ENCODE measurements around the gene LY6G5B. TPM values are rescaled to one million over a fixed set of nuclear protein-coding genes. Genes with fewer than 3 reads are reported as not detected.

LY6G5B gene
- total RNA-seq, result 1 to 10 TPM; 4.4 to 9.0 TPM

- no peak for TF ChIP-seq CTCF (IDR thresholded peaks at IDR 0.05)
- Histone ChIP-seq H3K36me3 (peaks cover 29% of the 10 kb centered on the region), H3K9ac (ENCODE audit: low read depth in 2 of 2, low read length in 2 of 2) (no peak within 1 kb of the TSS), H3K27ac (no peak within 1 kb of the TSS), H3K27me3 (no peaks in the 10 kb centered on the region), H3K4me1 (peaks cover 6% of the 10 kb centered on the region), H3K4me3 (no peak within 1 kb of the TSS), H3K9me3 (no peaks in the 10 kb centered on the region)
- no peak for DNase-seq
- intact Hi-C loops (cut with DNase I), result loop anchor here (10.0 kb wide), 2 partner anchors 215 to 285 kb away; partner anchors contain the start of genes NELFE and SKIC2
Observed at GRCh38 chr6:31669676-31670075, at the start of gene LY6G5B. LY6G5B (plus strand) TSS chr6:31669976; CDS start chr6:31670951, 975 bp downstream.

GRCh38 chr6:31620586-31621319 is 49.0 kb upstream of the LY6G5B start, which contains the start of gene PRRC2A:
PRRC2A (plus strand) TSS chr6:31620715; CDS start chr6:31622790, 2,075 bp downstream.
- H3K4me3 ChIP-seq, result peak within 1 kb of the TSS; percentile 68
- peaks cover 2% of the 10 kb centered on the region for H3K36me3 ChIP-seq
- H3K27ac ChIP-seq, result peak within 1 kb of the TSS; percentile 93
- DNase-seq, result peak; percentile 97
- H3K9ac ChIP-seq (ENCODE audit: low read depth in 2 of 2, low read length in 2 of 2), result peak within 1 kb of the TSS; percentile 90 to 98
- H3K4me1 ChIP-seq, result peaks cover 4% of the 10 kb centered on the region
- H3K27me3 ChIP-seq, result no peaks in the 10 kb centered on the region
- no peak for TF ChIP-seq CTCF (IDR thresholded peaks at IDR 0.05)
- H3K9me3 ChIP-seq, result no peaks in the 10 kb centered on the region
- intact Hi-C loops (cut with DNase I), result loop anchor here (5.0 kb wide), 1 partner anchor 37 kb away; the partner anchor contains the start of gene APOM

- peaks cover 9% of the 10 kb centered on the region for H3K36me3 ChIP-seq
- peak overlapping the region; percentile 90 to 98 for H3K9ac ChIP-seq (ENCODE audit: low read depth in 2 of 2, low read length in 2 of 2)
- intact Hi-C loops (cut with DNase I), result loop anchor here (5.0 kb wide), 1 partner anchor 36 kb away; the partner anchor contains the start of gene APOM
- H3K27me3 ChIP-seq, result no peaks in the 10 kb centered on the region
- H3K4me3 ChIP-seq, result peak overlapping the region; percentile 68
- H3K9me3 ChIP-seq, result no peaks in the 10 kb centered on the region
- no peak for DNase-seq
- no peak for TF ChIP-seq CTCF (IDR thresholded peaks at IDR 0.05)
- H3K27ac ChIP-seq, result peak overlapping the region; percentile 93
- peaks cover 4% of the 10 kb centered on the region for H3K4me1 ChIP-seq
Observed at GRCh38 chr6:31621320-31621939, 48.3 kb upstream of the LY6G5B start.

GRCh38 chr6:31621991-31622390 is 47.8 kb upstream of the LY6G5B start:
- Histone ChIP-seq H3K27ac (peak overlapping the region; percentile 93), H3K9me3 (no peaks in the 10 kb centered on the region), H3K36me3 (peaks cover 14% of the 10 kb centered on the region), H3K4me3 (peak overlapping the region; percentile 68), H3K9ac (ENCODE audit: low read depth in 2 of 2, low read length in 2 of 2) (peak overlapping the region in 1 of 2 donors; percentile 90), H3K27me3 (no peaks in the 10 kb centered on the region), H3K4me1 (peaks cover 4% of the 10 kb centered on the region)
- peak; percentile 55 for DNase-seq
- intact Hi-C loops (cut with DNase I), result loop anchor here (5.0 kb wide), 1 partner anchor 35 kb away; the partner anchor contains the start of gene APOM
- no peak for TF ChIP-seq CTCF (IDR thresholded peaks at IDR 0.05)

GRCh38 chr6:31622684-31623091 is 47.1 kb upstream of the LY6G5B start:
- no peak for TF ChIP-seq CTCF (IDR thresholded peaks at IDR 0.05)
- intact Hi-C loops (cut with DNase I), result loop anchor here (5.0 kb wide), 1 partner anchor 35 kb away; the partner anchor contains the start of gene APOM
- H3K4me3 ChIP-seq, result no peak overlapping the region
- H3K27ac ChIP-seq, result no peak overlapping the region
- DNase-seq, result no peak
- H3K4me1 ChIP-seq, result peaks cover 4% of the 10 kb centered on the region
- H3K36me3 ChIP-seq, result peaks cover 21% of the 10 kb centered on the region
- H3K9ac ChIP-seq (ENCODE audit: low read depth in 2 of 2, low read length in 2 of 2), result peak overlapping the region in 1 of 2 donors; percentile 90
- H3K9me3 ChIP-seq, result no peaks in the 10 kb centered on the region
- H3K27me3 ChIP-seq, result no peaks in the 10 kb centered on the region
